K562 (cell line): ENCODE measurements around the gene NT5E. TPM values are rescaled to one million over a fixed set of nuclear protein-coding genes. Genes with fewer than 3 reads are reported as not detected.

ENCODE experiments used
- ATAC-seq: fragments of 200-7000 bp; cut with Tn5 transposase; 3 replicates; pipeline ENCODE4 v1.9.1; 2020; ENCODE audit warnings: moderate library complexity
- BruUV-seq: library from RNA; stranded (reverse); fragments of 400-500 nt; replicated peaks from 2 replicates; lab custom pipeline; 2021; lab: Mats Ljungman, UMichigan
- CTCF ChIA-PET: fragments of 300-600 bp; formaldehyde crosslinking; extraction: SDS; loops from one replicate; lab custom pipeline; 2021; ENCODE audit warnings: low intra/inter-chr PET ratio; lab: Yijun Ruan, JAX
- POLR2A ChIA-PET: fragments of 300-600, 350-650 bp; sonication (Branson Sonifier 250); formaldehyde crosslinking; extraction: SDS; loops from one replicate; lab custom pipeline; 2021; ENCODE audit warnings: antibody characterized with exemption, inconsistent platforms; lab: Yijun Ruan, JAX
- DNase-seq, 4 experiments: peaks; one replicate each; pipeline versions ENCODE4 v3.0.0 to v3.0.0-alpha.2; 2011 to 2018; ENCODE audit warnings: low spot score in 3 of 4, mixed read lengths in 3 of 4; ENCODE audit errors: extremely low read depth in 1 of 4
- FAIRE-seq: peaks from 2 replicates; lab custom pipeline; 2011; peaks lifted over from hg19 to GRCh38; lab: Jason Lieb, UNC
- H2AFZ ChIP-seq: 2 replicates; pipeline ENCODE4 v1.6.0; 2011; ENCODE audit warnings: low read depth, low read length, control low read depth, inconsistent platforms
- H3K27ac ChIP-seq: fragments of 200-600 bp; 3 replicates; pipeline ENCODE4 v1.8.0; 2011; ENCODE audit warnings: low read depth, mild to moderate bottlenecking, control low read depth, inconsistent platforms, low read length, moderate library complexity, mixed read lengths; ENCODE audit errors: extremely low read depth
- H3K27me3 ChIP-seq, 2 experiments: fragments of 300-600 bp in 1 of 2; 2 replicates in 1 of 2; 3 replicates in 1 of 2; pipeline versions ENCODE4 v1.6.0 to v1.8.0; 2011; ENCODE audit warnings: inconsistent platforms in 2 of 2, low read length in 2 of 2, mild to moderate bottlenecking in 1 of 2, mixed read lengths in 1 of 2, moderate library complexity in 1 of 2; ENCODE audit not compliant: control insufficient read depth in 2 of 2, insufficient read depth in 2 of 2
- H3K36me3 ChIP-seq: fragments of 300-600 bp; 3 replicates; pipeline ENCODE4 v1.8.0; 2011; ENCODE audit warnings: mild to moderate bottlenecking, low read length, inconsistent platforms; ENCODE audit not compliant: control insufficient read depth, insufficient read depth
- H3K4me1 ChIP-seq, 2 experiments: fragments of 200-600 bp in 1 of 2; replicated peaks in 1 of 2; 2 replicates in 1 of 2; 3 replicates in 1 of 2; pipeline versions ENCODE4 v1.5.1 to v1.8.0; 2011; ENCODE audit warnings: inconsistent platforms in 2 of 2, low read length in 2 of 2, mild to moderate bottlenecking in 1 of 2, mixed read lengths in 1 of 2, moderate library complexity in 1 of 2; ENCODE audit not compliant: control insufficient read depth in 2 of 2, insufficient read depth in 2 of 2
- H3K4me2 ChIP-seq: 2 replicates; pipeline ENCODE4 v1.6.1; 2011; ENCODE audit warnings: low read length, control low read depth, inconsistent platforms, mixed read lengths; ENCODE audit not compliant: insufficient read depth
- H3K4me3 ChIP-seq: fragments of 200-600 bp; sonication (generic), shearing (Covaris generic); 2 replicates; pipeline ENCODE4 v1.5.1; 2016; ENCODE audit warnings: control low read depth, inconsistent platforms
- H3K79me2 ChIP-seq: fragments of 200-600 bp; 3 replicates; pipeline ENCODE4 v1.8.0; 2011; ENCODE audit warnings: low read length, inconsistent platforms; ENCODE audit not compliant: control insufficient read depth, insufficient read depth
- H3K9ac ChIP-seq, 2 experiments: 2 replicates each; pipeline versions ENCODE4 v1.6.0 to v1.6.1; 2011; ENCODE audit warnings: low read depth in 2 of 2, low read length in 2 of 2, control low read depth in 1 of 2, inconsistent platforms in 1 of 2, mild to moderate bottlenecking in 1 of 2, mixed read lengths in 1 of 2; ENCODE audit not compliant: insufficient read depth in 1 of 2
- H3K9me1 ChIP-seq: one replicate; pipeline ENCODE4 v1.6.0; 2011; ENCODE audit warnings: inconsistent platforms, mild to moderate bottlenecking, low read length, moderate library complexity; ENCODE audit not compliant: control insufficient read depth, insufficient read depth
- H3K9me3 ChIP-seq: replicated peaks from 2 replicates; pipeline ENCODE4 v1.5.1; 2011; ENCODE audit warnings: low read depth, low read length, inconsistent platforms; ENCODE audit not compliant: control insufficient read depth, insufficient read depth
- H4K20me1 ChIP-seq: replicated peaks from 2 replicates; pipeline ENCODE4 v1.6.1; 2011; ENCODE audit warnings: low read length, inconsistent platforms, mixed read lengths; ENCODE audit not compliant: control insufficient read depth, insufficient read depth
- ATF7 ChIP-seq: fragments of 450-650 bp; IDR thresholded peaks from 2 replicates; pipeline ENCODE4 v1.7.1; 2014; ENCODE audit warnings: mild to moderate bottlenecking, moderate library complexity
- FOXJ2 ChIP-seq: fragments of 200-800 bp; sonication (Bioruptor generic); IDR thresholded peaks from 2 replicates; pipeline ENCODE4 v1.6.1; 2016; ENCODE audit warnings: missing genetic modification characterization, missing compliant biosample characterization
- GTF2F1 ChIP-seq: IDR thresholded peaks from 2 replicates; pipeline ENCODE4 v1.6.1; 2011; ENCODE audit warnings: low read depth, low read length, improper control_type of control experiment
- HCFC1 ChIP-seq: IDR thresholded peaks from 2 replicates; pipeline ENCODE4 v1.6.1; 2012; ENCODE audit warnings: low read depth, low read length, improper control_type of control experiment
- MEF2A ChIP-seq: IDR thresholded peaks from 2 replicates; pipeline ENCODE4 v1.6.1; 2011; ENCODE audit warnings: low read depth, mild to moderate bottlenecking, low read length, moderate library complexity; ENCODE audit not compliant: control insufficient read depth
- NFE2 ChIP-seq: IDR thresholded peaks from 2 replicates; pipeline ENCODE4 v1.6.1; 2014; ENCODE audit warnings: antibody characterized with exemption, low read depth
- NFE2L1 ChIP-seq: fragments of 450-650 bp; IDR thresholded peaks from 2 replicates; pipeline ENCODE4 v1.6.1; 2016; ENCODE audit warnings: missing genetic modification characterization, low read depth, mild to moderate bottlenecking, missing compliant biosample characterization, moderate library complexity, borderline replicate concordance
- NUFIP1 ChIP-seq: fragments of 450-650 bp; IDR thresholded peaks from 2 replicates; pipeline ENCODE4 v1.6.1; 2018; ENCODE audit not compliant: partially characterized antibody
- SNRNP70 ChIP-seq: fragments of 200-400 bp; formaldehyde crosslinking; optimal IDR thresholded peaks from 2 replicates; pipeline ENCODE3; 2017; ENCODE audit warnings: low read depth, low read length
- TFAM ChIP-seq: fragments of 250-450 bp; sonication (Bioruptor Pico); conservative IDR thresholded peaks from 2 replicates; pipeline ENCODE4 v1.5.0; 2021; ENCODE audit warnings: mild to moderate bottlenecking, moderate library complexity
- TGIF2 ChIP-seq: sonication (generic); formaldehyde crosslinking; IDR thresholded peaks from 2 replicates; pipeline ENCODE4 v1.8.1; 2022; ENCODE audit warnings: mild to moderate bottlenecking, missing genetic modification reagents, moderate library complexity
- ZNF592 ChIP-seq: fragments of 450-650 bp; IDR thresholded peaks from 2 replicates; pipeline ENCODE4 v1.6.1; 2017; ENCODE audit warnings: antibody characterized with exemption, mild to moderate bottlenecking
- WGBS: fragments of 100-300 bp; shearing (Covaris generic); methylation state at CpG from one replicate; pipeline ENCODE4 v1.1.6; 2016; ENCODE audit warnings: low coverage, mixed read lengths; ENCODE audit not compliant: insufficient coverage; ENCODE audit errors: missing lambda C conversion rate; 5-methylcytosine and 5-hydroxymethylcytosine counted together
- in situ Hi-C: fragments of 300-500 bp; cut with MboI; formaldehyde crosslinking; loops from 4 replicates; pipeline ENCODE4 v1.15.0; 2018; ENCODE audit warnings: inconsistent platforms, mixed read lengths
- intact Hi-C: fragments of 100-400 bp; cut with micrococcal nuclease; formaldehyde crosslinking; loops from 2 replicates; pipeline ENCODE4 v1.14.2; 2022
- polyA plus RNA-seq, 8 experiments: library from polyadenylated mRNA; depleted of rRNA in 4 of 8; stranded (reverse) in 5 of 8; unstranded in 3 of 8; fragments of >200 nt; fragmentation: Nextera tagmentation in 2 of 8; fragmentation: Illumina TruSeq in 1 of 8; extraction: Ambion mirVana in 2 of 8; extraction: Trizol in 1 of 8; gene quantifications; 2 replicates each; pipeline versions ENCODE4 v1.2.1 to v1.2.3, GENCODE V29; 2011 to 2014; ENCODE audit warnings: inconsistent platforms in 1 of 8, missing spikeins in 1 of 8
- total RNA-seq, 7 experiments: library from RNA; depleted of rRNA in 6 of 7; stranded (reverse); fragments of >200 nt in 6 of 7; fragmentation: Illumina TruSeq in 2 of 7; extraction: Trizol in 2 of 7; gene quantifications; 2 replicates each; pipeline versions ENCODE4 v1.2.1 to v1.2.3, GENCODE V29; 2011 to 2021; ENCODE audit warnings: low replicate concordance in 1 of 7
- TF ChIP-seq, protein P1 (sequence below): sonication (generic); formaldehyde crosslinking; IDR thresholded peaks from 2 replicates; pipeline ENCODE4 v1.8.0; 2023; ENCODE audit warnings: mild to moderate bottlenecking, missing genetic modification reagents

NT5E gene
- total and polyA plus RNA-seq, 9 of the 15 experiments (the other 6 are each of a cell fraction or from before 2014, with no cell fraction given): 0.01 to 0.13 TPM; not detected in 7

DNA sequence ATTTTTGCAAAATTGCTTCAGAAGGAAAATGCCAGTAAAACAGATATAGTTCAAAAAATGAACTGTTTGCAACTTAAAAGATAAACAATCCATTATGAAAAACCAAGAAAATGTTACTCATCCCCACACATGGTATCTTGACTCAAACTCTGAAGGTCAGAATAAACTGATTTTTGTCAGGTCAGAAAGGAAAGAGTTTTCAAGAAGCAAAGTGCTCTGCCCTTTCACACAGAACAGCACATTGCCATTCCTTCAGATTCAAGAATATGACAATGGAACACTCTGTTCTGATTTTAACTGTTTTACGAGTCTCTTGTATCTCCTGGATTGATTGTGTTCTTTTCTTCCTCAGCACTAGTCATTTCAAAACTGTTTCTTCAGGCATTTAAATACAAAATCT is 33.8 kb upstream of the NT5E start:
- H3K36me3 ChIP-seq: no peaks in the 10 kb centered on the region
- H3K4me2 ChIP-seq: no peak overlapping the region
- TF ChIP-seq ZNF592 (no peak), FOXJ2 (tag) (no peak), TGIF2 (CRISPR knock-in tag) (no peak), ATF7 (no peak), TFAM (CRISPR knock-in tag) (no peak), HCFC1 (no peak), SNRNP70 (no peak), MEF2A (no peak), NFE2L1 (tag) (no peak), GTF2F1 (no peak), NFE2 (no peak), NUFIP1 (no peak)
- TF ChIP-seq, protein P1, sequence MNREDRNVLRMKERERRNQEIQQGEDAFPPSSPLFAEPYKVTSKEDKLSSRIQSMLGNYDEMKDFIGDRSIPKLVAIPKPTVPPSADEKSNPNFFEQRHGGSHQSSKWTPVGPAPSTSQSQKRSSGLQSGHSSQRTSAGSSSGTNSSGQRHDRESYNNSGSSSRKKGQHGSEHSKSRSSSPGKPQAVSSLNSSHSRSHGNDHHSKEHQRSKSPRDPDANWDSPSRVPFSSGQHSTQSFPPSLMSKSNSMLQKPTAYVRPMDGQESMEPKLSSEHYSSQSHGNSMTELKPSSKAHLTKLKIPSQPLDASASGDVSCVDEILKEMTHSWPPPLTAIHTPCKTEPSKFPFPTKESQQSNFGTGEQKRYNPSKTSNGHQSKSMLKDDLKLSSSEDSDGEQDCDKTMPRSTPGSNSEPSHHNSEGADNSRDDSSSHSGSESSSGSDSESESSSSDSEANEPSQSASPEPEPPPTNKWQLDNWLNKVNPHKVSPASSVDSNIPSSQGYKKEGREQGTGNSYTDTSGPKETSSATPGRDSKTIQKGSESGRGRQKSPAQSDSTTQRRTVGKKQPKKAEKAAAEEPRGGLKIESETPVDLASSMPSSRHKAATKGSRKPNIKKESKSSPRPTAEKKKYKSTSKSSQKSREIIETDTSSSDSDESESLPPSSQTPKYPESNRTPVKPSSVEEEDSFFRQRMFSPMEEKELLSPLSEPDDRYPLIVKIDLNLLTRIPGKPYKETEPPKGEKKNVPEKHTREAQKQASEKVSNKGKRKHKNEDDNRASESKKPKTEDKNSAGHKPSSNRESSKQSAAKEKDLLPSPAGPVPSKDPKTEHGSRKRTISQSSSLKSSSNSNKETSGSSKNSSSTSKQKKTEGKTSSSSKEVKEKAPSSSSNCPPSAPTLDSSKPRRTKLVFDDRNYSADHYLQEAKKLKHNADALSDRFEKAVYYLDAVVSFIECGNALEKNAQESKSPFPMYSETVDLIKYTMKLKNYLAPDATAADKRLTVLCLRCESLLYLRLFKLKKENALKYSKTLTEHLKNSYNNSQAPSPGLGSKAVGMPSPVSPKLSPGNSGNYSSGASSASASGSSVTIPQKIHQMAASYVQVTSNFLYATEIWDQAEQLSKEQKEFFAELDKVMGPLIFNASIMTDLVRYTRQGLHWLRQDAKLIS (CRISPR knock-in tag): no peak
- no peaks in the 10 kb centered on the region for H3K79me2 ChIP-seq
- in situ Hi-C loops: no loop called here
- no peaks in the 10 kb centered on the region for H4K20me1 ChIP-seq
- H2AFZ ChIP-seq: no peak overlapping the region
- H3K27me3 ChIP-seq: no peaks in the 10 kb centered on the region
- DNase-seq (no peak), ATAC-seq (no peak), FAIRE-seq (no peak)
- ChIA-PET POLR2A (no interaction called here), CTCF (no interaction called here)
- 0% methylated on average over 1 of the region's 1 CpG for WGBS
- H3K9me1 ChIP-seq: no peaks in the 10 kb centered on the region
- no peaks in the 10 kb centered on the region for H3K4me1 ChIP-seq
- no TSS peak for BruUV-seq
- no peak overlapping the region for H3K4me3 ChIP-seq
- H3K9ac ChIP-seq: no peak overlapping the region
- H3K27ac ChIP-seq: no peak overlapping the region
- intact Hi-C loops: no loop called here
- H3K9me3 ChIP-seq: no peaks in the 10 kb centered on the region
